Left lung (tissue), 10 donors: ENCODE data around the gene ADAM12. TPM values are rescaled to one million over a fixed set of nuclear protein-coding genes. Genes with fewer than 3 reads are reported as not detected.

Experiments
- ATAC-seq: fragments of 200-7000 bp; cut with Tn5 transposase; one replicate; pipeline ENCODE4 v1.9.1; 2020; ENCODE audit warnings: moderate library complexity
- DNase-seq, 4 donors: peaks; one replicate each; pipeline ENCODE4 v3.0.0-alpha.2; 2013 to 2020
- H3K27ac ChIP-seq, 2 donors: fragments of 200-600 bp; sonication (generic) in 1 of 2; one replicate each; pipeline versions ENCODE4 v1.5.0 to v1.8.0; 2020 to 2021
- H3K27me3 ChIP-seq, 2 donors: fragments of 200-600 bp; sonication (generic) in 1 of 2; one replicate each; pipeline versions ENCODE4 v1.5.0 to v1.8.0; 2020 to 2021
- H3K36me3 ChIP-seq, 2 donors: fragments of 200-600 bp; sonication (generic) in 1 of 2; one replicate each; pipeline versions ENCODE4 v1.5.0 to v1.8.0; 2020 to 2021
- H3K4me1 ChIP-seq, 2 donors: fragments of 200-600 bp; one replicate each; pipeline ENCODE4 v1.8.0; 2021
- H3K4me3 ChIP-seq, 2 donors: fragments of 200-600 bp; sonication (generic) in 1 of 2; one replicate each; pipeline versions ENCODE4 v1.5.0 to v1.8.0; 2020 to 2021; ENCODE audit warnings: mild to moderate bottlenecking in 1 of 2
- H3K9me3 ChIP-seq, 2 donors: fragments of 200-600 bp; sonication (generic) in 1 of 2; one replicate each; pipeline versions ENCODE4 v1.5.0 to v1.8.0; 2020 to 2021
- intact Hi-C, 2 donors: fragments of 100-400 bp; cut with DNase I; formaldehyde crosslinking; loops; one replicate each; pipeline versions ENCODE4 v1.11.2 to v1.14.2; 2022
- polyA plus RNA-seq, 6 donors: library from polyadenylated mRNA; unstranded; fragments of 120-200 nt; gene quantifications; one replicate each; pipeline ENCODE4 v1.2.1, GENCODE V29; 2013; ENCODE audit not compliant: insufficient read length in 6 of 6
- total RNA-seq, 2 donors: library from RNA; stranded (reverse); fragmentation: NEBNext Ultra II Directional; extraction: Animal tissue kit (Norgen Biotek cat#: 25700); gene quantifications; one replicate each; pipeline ENCODE4 v1.2.1, GENCODE V29; 2021
- TF ChIP-seq, protein P1 (sequence below), 2 donors: fragments of 200-600 bp; sonication (generic) in 1 of 2; IDR thresholded peaks; one replicate each; pipeline versions ENCODE4 v1.5.0 to v1.8.0; 2021; ENCODE audit warnings: antibody characterized with exemption in 2 of 2
- donor health status: DM: no; HTN: yes; CAD: no.
- donor health status: DM: no; HTN: no; CAD: no.

Gene ADAM12
- total and polyA plus RNA-seq, 8 donors: 2.6 to 22.4 (median 10.7) TPM

DNA sequence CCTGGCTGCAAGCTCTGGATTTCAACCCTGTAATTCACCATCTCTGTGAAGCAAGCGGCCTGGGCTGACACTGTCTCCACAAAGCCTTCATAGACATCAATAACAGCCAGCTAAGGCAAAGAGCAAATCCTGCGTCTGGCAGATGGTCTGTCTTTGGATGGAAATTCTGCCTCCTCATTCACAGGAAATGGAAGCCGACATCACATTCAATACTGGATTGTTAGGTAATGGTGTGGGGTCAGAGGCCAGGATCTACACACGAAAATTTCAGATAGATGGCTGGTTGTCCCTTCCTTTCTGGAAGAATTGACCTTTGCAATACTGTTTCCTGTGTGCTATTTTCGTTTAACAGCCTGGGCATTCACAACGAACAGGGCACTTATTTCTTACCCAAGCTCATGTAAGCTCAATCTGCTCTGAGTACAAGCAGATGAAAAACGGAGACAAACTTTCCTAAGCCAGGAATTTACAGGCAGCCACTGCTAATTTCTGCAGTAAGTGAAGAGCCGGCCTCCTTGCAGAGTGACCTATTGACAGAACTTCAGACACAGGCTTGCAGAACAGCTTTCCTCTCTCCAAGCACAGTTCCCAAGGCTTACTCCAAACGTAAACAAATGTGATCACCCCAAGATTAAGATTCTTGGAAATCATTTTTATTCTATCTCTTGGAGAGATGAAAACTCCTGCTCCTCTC, 3.1 kb upstream of the ADAM12 start:
- Histone ChIP-seq H3K4me3 (no peak overlapping the region), H3K36me3 (no peaks in the 10 kb centered on the region), H3K4me1 (peaks cover 0 to 10% of the 10 kb centered on the region in 2 donors), H3K9me3 (no peaks in the 10 kb centered on the region), H3K27ac (peak overlapping the region in 1 of 2 donors; percentile 33), H3K27me3 (peaks cover 12 to 51% of the 10 kb centered on the region in 2 donors)
- peak in 2 of 4 donors; percentile 72 to 80 for DNase-seq
- intact Hi-C loops: no loop called here
- TF ChIP-seq, protein P1, sequence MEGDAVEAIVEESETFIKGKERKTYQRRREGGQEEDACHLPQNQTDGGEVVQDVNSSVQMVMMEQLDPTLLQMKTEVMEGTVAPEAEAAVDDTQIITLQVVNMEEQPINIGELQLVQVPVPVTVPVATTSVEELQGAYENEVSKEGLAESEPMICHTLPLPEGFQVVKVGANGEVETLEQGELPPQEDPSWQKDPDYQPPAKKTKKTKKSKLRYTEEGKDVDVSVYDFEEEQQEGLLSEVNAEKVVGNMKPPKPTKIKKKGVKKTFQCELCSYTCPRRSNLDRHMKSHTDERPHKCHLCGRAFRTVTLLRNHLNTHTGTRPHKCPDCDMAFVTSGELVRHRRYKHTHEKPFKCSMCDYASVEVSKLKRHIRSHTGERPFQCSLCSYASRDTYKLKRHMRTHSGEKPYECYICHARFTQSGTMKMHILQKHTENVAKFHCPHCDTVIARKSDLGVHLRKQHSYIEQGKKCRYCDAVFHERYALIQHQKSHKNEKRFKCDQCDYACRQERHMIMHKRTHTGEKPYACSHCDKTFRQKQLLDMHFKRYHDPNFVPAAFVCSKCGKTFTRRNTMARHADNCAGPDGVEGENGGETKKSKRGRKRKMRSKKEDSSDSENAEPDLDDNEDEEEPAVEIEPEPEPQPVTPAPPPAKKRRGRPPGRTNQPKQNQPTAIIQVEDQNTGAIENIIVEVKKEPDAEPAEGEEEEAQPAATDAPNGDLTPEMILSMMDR (IDR thresholded peaks at IDR 0.05): no peak
- ATAC-seq: peak; percentile 21

DNA sequence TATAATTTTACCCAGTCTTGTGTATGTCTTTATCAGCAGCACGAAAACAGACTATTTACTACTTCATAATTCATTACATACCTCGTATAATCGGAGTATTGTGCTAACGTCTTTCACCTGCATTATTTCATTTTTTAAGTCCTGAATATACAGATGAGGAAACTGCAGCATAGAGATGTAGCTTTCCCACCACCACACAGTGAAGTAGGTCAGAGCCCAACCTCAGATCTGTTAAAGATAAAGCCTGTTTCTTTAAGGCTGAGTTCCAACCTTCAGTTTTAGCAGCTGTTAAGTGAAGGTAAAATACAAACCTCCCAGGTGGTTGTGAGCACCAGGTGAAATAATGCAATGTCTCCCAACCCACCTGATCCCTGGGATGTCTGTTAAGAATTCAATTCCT, 2.0 kb upstream of the ADAM12 start:
- intact Hi-C loops: no loop called here
- no peak overlapping the region for H3K4me3 ChIP-seq
- ATAC-seq (no peak), DNase-seq (no peak)
- no peaks in the 10 kb centered on the region for H3K36me3 ChIP-seq
- H3K27ac ChIP-seq: no peak overlapping the region
- H3K9me3 ChIP-seq: no peaks in the 10 kb centered on the region
- H3K27me3 ChIP-seq: peaks cover 15 to 61% of the 10 kb centered on the region in 2 donors
- H3K4me1 ChIP-seq: peaks cover 0 to 10% of the 10 kb centered on the region in 2 donors
- TF ChIP-seq, protein P1 (IDR thresholded peaks at IDR 0.05): no peak

DNA sequence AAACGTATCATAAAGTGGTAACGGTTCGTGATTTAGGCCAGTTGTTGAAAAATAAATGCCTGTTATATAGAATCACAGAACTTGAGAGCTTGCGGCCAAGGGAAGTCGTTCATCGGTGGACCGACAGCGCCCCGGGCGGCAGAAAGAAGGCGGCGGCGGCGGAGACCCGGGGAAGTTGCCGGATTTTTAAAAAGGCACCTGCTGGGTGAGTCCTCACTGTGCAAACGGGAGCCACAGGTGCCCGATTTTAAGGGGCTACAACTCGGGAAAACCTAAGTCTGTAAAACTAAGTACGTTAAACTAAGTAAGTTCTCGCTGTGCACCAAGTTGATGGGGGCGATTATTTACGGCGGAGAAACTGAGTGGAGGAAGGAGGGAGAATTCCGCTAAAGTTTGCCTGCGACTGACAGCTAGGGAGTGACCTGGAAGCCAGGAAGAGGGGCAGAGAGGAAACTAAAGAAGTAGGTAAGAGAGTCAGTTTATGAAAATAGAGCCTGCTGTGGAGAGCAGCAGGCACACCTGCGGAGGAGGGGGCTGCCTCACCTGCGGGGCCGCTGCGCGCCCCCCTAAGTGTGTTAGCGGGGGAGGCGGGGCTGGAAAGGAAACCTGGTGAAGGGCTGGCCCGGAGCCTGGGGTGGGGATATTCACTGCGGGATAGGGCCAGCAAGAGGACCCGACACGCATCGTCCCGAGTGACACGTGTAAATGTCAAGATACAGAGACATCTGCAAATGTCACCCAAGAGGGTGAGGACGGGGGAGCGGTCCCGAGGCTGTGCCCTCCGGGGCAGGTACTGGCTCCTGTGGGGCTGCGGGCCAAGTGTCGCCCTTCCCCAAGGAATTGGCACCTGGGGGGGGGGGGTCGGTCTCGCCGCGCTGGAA, 996 bp downstream of the ADAM12 start:
- DNase-seq (peak; percentile 54 to 84 (median 74)), ATAC-seq (peak; percentile 85)
- Histone ChIP-seq H3K4me1 (peaks cover 0 to 10% of the 10 kb centered on the region in 2 donors), H3K4me3 (peak overlapping the region; percentile 27 to 29), H3K9me3 (peaks cover 0 to 2% of the 10 kb centered on the region in 2 donors), H3K27ac (peak overlapping the region in 1 of 2 donors; percentile 39), H3K36me3 (no peaks in the 10 kb centered on the region), H3K27me3 (peaks cover 15 to 58% of the 10 kb centered on the region in 2 donors)
- intact Hi-C loops: loop anchor here in 1 of 2 donors (10.0 kb wide), 1 partner anchor 402 kb away; no protein-coding TSS in a partner anchor
- TF ChIP-seq, protein P1 (IDR thresholded peaks at IDR 0.05): peak; percentile 52 to 63

DNA sequence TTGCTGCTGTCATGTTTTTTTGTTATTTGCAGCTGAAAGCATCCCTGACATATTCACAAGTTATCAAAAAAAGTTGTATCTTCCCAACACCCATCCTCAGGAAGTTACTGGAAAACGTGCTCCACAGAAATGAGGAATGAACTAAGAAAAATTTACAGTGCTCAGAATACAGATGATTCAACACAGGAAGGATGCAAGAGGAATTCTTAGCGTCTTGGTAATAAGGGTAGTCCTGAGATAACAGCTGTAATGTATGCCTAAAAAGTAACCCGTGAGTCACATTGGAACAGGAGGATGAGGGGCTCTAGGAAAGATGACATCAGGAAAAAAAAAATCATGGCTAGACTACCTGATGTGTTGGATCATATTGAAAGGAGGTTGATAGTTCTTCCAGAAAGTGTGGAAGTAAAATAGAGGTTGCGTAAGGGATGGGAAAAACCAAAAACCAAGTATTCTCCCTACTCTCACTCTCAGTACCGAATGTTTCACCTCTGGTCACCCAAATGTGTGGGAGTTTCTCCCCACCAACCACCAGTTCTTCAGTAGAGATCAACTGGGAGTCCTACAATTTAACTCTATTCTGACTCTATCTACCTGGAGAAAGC, 3.9 kb downstream of the ADAM12 start:
- Histone ChIP-seq H3K36me3 (no peaks in the 10 kb centered on the region), H3K27me3 (peaks cover 15 to 40% of the 10 kb centered on the region in 2 donors), H3K27ac (no peak overlapping the region), H3K9me3 (peaks cover 0 to 2% of the 10 kb centered on the region in 2 donors), H3K4me1 (peaks cover 0 to 10% of the 10 kb centered on the region in 2 donors), H3K4me3 (no peak overlapping the region)
- TF ChIP-seq, protein P1 (IDR thresholded peaks at IDR 0.05): no peak
- DNase-seq (no peak), ATAC-seq (no peak)
- intact Hi-C loops: loop anchor here in 1 of 2 donors (10.0 kb wide), 1 partner anchor 400 kb away; no protein-coding TSS in a partner anchor
